Epithelial cell of prostate (primary cell): ENCODE measurements around the gene EIF2B2.

Experiments used
- DNase-seq: peaks from one replicate; pipeline ENCODE4 v3.0.0-alpha.2; 2011; ENCODE audit warnings: low read depth, low spot score
- H3K27ac ChIP-seq: fragments of 450-650 bp; 2 replicates; pipeline ENCODE4 v1.5.1; 2017; ENCODE audit warnings: mild to moderate bottlenecking

The EIF2B2 gene

GRCh38 chr14:74973003-74973653 lies 29.6 kb upstream of the EIF2B2 start:
- DNase-seq: no peak
- no peak overlapping the region for H3K27ac ChIP-seq

DNA sequence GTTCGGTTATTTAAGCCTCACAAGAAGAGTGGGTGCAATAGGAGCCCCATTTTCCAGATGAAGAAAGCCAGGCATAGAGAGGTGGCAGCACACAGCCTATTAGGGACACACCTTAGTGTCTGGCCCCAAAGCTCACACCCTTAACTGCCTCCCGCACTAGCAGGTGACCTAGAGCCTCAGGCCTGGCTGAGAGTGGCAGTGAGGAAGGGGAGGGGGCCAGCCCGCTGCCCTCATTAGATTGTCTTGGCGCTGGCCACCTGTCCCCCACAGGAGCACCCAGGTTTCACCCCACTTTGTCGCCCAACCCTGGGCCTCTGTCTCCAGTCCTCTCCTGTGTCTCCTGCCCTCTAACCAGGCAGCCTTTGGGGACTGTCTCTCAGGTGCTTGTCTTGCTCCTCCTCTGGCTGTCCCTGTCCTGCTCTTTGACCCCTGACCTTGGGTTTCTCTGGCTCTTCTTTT lies 28.8 kb upstream of the EIF2B2 start:
- no peak for DNase-seq
- no peak overlapping the region for H3K27ac ChIP-seq

GRCh38 chr14:74974364-74975058 lies 28.2 kb upstream of the EIF2B2 start:
- no peak for DNase-seq

GRCh38 chr14:74975059-74975810 lies 27.5 kb upstream of the EIF2B2 start:
- DNase-seq: no peak
- H3K27ac ChIP-seq: no peak overlapping the region

More at GRCh38 chr14:74974364-74975058, 28.2 kb upstream of the EIF2B2 start:
- H3K27ac ChIP-seq: no peak overlapping the region

GRCh38 chr14:74976264-74977113 lies 26.2 kb upstream of the EIF2B2 start:
- DNase-seq: no peak
- no peak overlapping the region for H3K27ac ChIP-seq

DNA sequence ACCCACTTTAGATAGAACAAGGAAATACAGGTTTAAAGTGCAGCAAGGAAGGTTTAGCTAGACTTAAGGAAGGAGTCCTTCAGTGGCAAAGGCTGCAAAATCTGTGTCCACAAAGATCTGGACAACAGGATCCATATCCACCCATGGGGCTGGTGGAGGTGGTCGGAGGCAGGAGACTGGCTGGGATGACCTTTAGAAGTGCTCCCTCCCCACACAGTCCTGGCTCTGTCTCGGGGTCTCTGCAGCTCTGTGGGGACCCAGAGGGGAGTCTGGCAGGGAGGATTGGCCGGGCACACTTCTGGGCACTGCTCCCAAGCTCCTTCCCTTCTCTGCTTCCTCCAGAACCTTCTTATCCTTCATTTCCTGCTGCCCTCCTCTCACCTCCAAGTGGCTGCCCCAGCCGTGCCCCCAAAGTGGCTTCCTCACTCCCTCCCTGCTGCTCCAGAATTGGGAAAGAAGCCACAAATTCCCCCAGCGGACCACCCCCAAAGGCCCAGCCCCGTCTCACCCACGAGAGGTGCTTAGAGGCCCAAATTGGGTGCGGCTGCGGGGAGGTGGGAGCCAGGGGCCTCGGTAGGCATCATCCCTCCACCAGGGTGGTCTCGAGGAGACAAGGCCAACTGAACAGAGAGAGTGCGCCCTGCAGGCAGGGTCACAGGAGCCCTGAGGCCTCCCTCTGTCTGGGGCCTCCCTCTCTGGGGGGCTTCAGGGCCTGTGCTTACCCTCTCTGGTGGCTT lies 25.4 kb upstream of the EIF2B2 start:
- no peak overlapping the region for H3K27ac ChIP-seq
- DNase-seq: no peak

- DNase-seq: no peak
- H3K27ac ChIP-seq: no peak overlapping the region
Measured at GRCh38 chr14:74977901-74978385, 24.8 kb upstream of the EIF2B2 start.

DNA sequence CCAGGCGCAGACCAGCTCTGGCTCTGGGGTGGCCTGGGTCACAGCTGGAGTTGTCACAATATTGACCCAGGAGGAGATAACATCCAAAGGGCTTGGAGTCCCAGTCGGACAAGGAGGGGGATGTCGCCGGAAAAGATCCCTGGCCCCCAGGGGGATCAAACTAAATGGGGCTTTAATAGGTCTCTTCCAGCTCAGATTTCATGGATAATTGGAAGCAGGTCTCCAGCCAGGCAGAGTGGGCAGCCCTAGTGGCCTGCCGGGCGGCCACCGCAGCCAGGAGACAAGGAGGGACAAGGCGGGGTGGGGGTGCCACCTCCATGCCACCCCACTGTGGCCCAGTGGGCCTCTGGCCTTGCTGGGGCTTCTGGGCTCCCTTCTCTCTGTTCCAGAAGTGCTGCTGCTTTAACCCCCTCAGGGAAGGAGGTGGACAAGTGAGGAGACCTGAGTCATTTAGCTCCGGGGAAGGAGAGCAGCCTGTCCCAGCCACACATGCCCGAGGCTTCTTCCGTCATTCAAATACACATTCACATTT lies 24.2 kb upstream of the EIF2B2 start:
- no peak overlapping the region for H3K27ac ChIP-seq

GRCh38 chr14:74979029-74979428 lies 23.7 kb upstream of the EIF2B2 start:
- DNase-seq: no peak
- no peak overlapping the region for H3K27ac ChIP-seq

More for the DNA sequence above, 24.2 kb upstream of the EIF2B2 start:
- DNase-seq: no peak

DNA sequence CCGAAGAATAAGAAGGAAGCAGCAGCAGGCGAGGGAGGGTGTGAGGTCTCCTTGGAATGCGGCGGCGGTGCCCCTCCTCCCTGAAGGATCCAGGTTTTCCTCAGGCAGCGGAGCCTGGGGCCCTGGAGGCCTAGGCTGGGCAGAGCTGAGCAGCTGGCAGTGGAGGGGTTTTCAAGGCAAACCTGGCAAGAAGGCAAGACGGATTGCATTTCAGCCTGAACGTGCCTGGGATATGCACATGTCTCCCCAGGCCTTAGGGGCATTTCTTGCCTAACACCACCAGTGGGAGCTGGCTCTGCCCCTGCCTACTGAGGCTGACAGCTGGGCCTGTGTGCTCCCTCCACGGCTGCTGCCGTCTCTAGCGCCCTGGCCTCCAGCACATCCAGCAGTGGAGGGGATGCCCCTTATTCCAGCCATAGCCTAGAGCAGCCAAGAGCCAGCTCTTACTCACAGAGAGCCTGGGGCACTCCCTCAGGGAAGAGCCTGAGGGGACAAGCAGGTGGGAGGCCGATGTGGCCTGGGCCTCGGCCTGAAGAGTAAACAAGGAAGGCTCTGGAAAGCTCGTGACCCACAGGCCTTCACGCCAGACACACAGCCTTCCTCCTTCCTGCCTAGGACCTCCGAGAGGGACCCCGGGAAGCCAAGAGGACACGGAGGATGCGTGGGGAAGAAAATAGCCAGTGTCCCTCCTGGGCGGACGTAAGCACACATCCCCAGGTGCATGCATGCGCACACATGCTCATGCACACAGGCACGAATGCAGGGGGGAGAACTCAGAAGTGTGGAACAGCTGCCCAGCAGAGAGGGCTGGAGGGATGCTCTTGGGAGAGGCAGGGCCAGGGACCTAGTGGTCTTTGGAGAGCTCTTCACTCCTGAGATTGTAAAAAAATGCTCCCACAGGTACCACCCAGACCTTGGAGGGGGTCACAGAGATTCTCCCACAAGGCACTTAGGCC lies 23.0 kb upstream of the EIF2B2 start:
- no peak overlapping the region for H3K27ac ChIP-seq
- DNase-seq: no peak

DNA sequence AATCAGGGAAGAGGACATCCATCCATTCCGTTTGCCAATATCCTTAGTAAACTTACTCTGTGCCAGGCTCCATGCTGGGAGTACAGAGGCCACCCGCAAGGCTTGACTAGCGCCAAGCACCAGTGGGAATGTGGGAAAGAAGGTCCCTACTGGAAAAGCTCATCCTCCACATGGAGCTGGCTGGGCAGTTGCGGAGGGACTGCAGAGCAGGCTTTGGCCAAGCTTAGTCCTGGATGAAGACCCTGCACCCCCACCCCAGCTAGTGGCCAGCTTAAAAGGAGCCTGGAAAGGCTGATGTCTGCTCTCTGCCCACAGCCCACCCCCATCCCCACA lies 22.4 kb upstream of the EIF2B2 start:
- H3K27ac ChIP-seq: no peak overlapping the region
- DNase-seq: no peak

DNA sequence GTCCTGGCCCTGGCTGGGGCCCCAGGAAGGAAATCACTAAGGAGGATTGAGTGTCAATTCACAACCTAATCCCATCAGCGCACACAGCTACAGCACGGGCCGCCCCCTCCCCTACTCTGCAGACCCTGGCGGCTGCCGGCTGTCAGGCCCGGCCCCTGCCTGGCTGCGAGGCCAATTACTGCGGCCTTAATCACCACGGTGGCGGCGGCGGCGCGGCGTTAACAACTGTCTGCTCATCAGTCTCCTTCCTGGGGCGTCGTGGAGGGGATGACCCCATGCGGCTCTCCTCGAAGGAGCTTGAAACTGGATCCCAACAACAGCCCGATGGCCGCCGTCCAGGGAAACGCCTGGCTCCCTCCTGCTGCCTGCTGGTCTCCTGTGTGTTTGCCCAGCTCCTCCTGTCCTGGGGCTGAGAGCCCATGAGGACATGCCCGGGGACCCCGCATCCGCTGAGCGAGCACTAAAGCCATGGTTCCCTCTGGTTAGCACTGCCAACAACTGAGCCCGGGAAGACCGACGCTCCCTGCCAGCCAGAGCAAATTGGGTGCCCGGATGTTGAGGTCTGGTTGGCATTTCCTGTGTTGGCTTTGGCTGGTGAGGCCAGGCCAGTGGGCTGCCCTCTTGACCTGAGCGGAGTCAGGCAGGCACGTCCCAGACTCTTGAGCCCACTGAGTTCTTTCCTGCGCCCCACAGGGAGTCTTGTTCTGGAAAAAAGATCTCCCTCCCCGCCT lies 21.8 kb upstream of the EIF2B2 start:
- H3K27ac ChIP-seq: no peak overlapping the region
- no peak for DNase-seq

- DNase-seq: no peak
- no peak overlapping the region for H3K27ac ChIP-seq
Measured at GRCh38 chr14:74981462-74981782, 21.3 kb upstream of the EIF2B2 start.

DNA sequence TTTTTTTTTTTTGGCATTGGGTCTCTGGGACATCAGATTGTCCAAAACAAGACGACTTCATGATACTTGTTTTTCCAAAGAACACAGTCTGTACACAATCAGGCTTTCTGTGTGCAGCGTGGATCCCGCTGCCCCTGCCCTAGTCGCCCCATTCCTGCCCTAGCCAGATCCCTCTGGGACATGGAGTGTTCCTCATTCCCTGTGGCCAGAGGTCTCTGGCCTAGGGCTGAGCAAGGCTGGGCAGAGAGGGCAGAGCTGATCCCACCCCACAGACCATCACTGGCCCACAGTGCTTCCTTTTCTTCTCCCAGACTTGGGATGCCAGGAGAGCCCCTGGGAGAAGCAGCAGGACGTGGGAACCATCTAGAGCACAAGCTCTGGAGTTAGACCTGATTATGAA lies 20.9 kb upstream of the EIF2B2 start:
- H3K27ac ChIP-seq: no peak overlapping the region
- DNase-seq: no peak

DNA sequence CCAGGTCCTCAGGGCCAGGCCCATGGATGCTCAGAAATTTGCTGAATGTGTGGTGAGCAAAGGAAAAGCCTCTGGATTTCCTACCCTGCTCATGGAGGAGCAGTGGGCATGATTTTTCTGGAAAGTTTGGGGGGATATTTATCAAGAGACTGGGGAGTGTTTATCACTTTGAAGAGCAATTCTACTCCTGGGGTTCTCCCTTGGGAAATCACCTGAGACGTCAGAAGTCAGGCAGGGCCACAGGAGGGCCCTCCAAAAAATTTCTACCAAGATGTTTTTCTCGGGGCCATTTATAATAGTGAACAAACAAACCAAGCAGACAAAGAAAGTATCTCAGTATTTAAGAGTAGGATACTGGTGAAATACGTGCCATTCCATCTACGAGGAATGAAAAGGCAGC lies 20.1 kb upstream of the EIF2B2 start:
- DNase-seq: no peak
- H3K27ac ChIP-seq: peak overlapping the region; percentile 64

DNA sequence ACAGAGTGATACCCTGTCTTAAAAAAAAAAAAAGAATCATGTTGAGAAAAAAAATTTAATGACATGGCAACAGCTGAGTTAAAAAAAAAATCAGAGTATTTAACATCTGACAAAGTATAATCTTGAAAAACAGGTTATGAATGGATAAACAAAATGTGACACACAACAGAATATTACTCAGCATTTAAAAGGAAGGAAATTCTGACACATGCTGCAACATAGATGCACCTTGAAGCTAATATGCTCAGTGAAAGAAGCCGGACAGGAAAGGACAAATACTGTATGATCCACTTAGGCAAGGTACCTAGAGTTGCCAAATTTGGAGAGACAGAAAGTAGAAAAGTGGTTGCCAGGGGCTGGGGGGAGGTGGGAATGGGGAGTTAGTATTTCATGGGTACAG lies 19.4 kb upstream of the EIF2B2 start:
- DNase-seq: peak; percentile 69
- H3K27ac ChIP-seq: peak overlapping the region; percentile 64

DNA sequence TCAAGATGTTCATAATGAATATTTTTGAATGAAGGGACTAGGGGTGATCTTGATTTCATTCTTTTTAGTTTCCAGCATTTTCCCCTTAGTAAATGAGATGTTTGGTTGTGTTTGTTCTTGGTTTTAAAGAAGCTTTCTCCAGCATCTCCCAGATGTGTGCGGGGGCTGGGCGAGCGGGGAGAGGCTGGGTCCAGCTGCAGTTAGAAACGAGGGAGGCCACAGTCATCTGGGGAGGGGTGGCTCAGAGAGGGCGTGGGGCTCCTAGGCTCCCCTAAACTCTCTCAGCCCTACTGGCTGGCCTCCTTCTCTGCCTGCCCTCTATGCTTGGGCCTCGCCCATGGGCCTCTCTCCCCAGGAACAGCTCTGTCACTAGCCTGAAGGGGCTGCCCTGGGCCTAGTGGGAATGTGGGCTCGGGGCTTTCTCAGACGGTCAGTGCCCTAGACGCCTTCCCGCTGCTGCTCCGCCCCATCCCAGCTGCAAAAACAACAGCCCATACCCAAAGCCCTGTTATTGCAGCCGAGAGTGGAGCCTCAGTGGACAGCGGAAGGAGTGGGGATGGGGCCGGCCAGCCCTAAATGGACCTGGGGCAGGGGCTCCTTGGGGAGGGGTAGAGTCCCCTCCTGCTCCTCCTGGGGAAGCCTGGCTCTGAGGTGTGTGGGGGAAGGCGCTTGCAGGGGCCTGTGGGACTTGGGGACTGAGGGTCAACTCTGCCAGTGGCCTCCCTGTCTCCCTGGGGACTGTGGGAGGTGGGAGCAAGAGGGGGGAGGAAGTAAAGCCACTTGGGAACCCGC lies 18.3 kb upstream of the EIF2B2 start:
- DNase-seq: no peak
- no peak overlapping the region for H3K27ac ChIP-seq
